CD4-positive, alpha-beta T cell treated with Interleukin-4 for 1 hour (primary cell): ENCODE measurements around the gene ZNF81.
A peak's percentile ranks its signal among the peaks of the same experiment; 100 is the strongest.
"Not testable (repeated sequence)": the region's sequence is repeated elsewhere in the genome, so short reads cannot be mapped to it uniquely, and the experiment has no call there.

Experiments
- DNase-seq, 2 donors: peaks; one replicate each; pipeline ENCODE4 v3.0.0-alpha.2; 2020 to 2022

Gene ZNF81

GRCh38 chrX:47936940-47937317, 100.2 kb downstream of the ZNF81 start:
- DNase-seq: no peak

- DNase-seq: no peak
Measured at GRCh38 chrX:47940448-47940847, 103.7 kb downstream of the ZNF81 start.

- no peak for DNase-seq
Measured at GRCh38 chrX:47941423-47941822, 104.7 kb downstream of the ZNF81 start.

GRCh38 chrX:47955295-47955694, 118.6 kb downstream of the ZNF81 start:
- DNase-seq: not testable (repeated sequence)

GRCh38 chrX:47956016-47956415, 119.3 kb downstream of the ZNF81 start:
- DNase-seq: no peak

GRCh38 chrX:47958206-47958605, 121.5 kb downstream of the ZNF81 start:
- DNase-seq: not testable (repeated sequence)

- peak; percentile 15 to 40 for DNase-seq
Measured at GRCh38 chrX:47958761-47959342, 122.2 kb downstream of the ZNF81 start.

GRCh38 chrX:47960406-47960805, 123.7 kb downstream of the ZNF81 start:
- peak in 1 of 2 donors; percentile 43 for DNase-seq

GRCh38 chrX:47961830-47962229, 125.1 kb downstream of the ZNF81 start:
- DNase-seq: not testable (repeated sequence)

GRCh38 chrX:47965526-47965925, 128.8 kb downstream of the ZNF81 start:
- not testable (repeated sequence) for DNase-seq
